OCI-LY7 (cell line): ENCODE data around the gene NRROS. TPM values are rescaled to one million over a fixed set of nuclear protein-coding genes. Genes with fewer than 3 reads are reported as not detected.
"Not testable (repeated sequence)": the region's sequence is repeated elsewhere in the genome, so short reads cannot be mapped to it uniquely, and the experiment has no call there.

Experiments
- BruUV-seq: library from RNA; stranded (reverse); fragments of 400-500 nt; replicated peaks from 2 replicates; lab custom pipeline; 2021; lab: Mats Ljungman, UMichigan
- CTCF ChIA-PET: fragments of 300-600 bp; sonication (Branson Sonifier 250); formaldehyde crosslinking; loops from one replicate; lab custom pipeline; 2022; ENCODE audit warnings: antibody characterized with exemption; ENCODE audit not compliant: unreplicated experiment; lab: Charles Lee
- POLR2A ChIA-PET: fragments of 300-600 bp; sonication (Branson Sonifier 250); formaldehyde crosslinking; loops from one replicate; lab custom pipeline; 2022; ENCODE audit warnings: antibody characterized with exemption; lab: Charles Lee
- DNase-seq: peaks from one replicate; pipeline ENCODE4 v3.0.0-alpha.2; 2015; ENCODE audit warnings: low spot score
- H2AFZ ChIP-seq: fragments of 200-600 bp; sonication (generic), shearing (Covaris generic); 2 replicates; pipeline ENCODE4 v1.6.1; 2014; ENCODE audit warnings: mild to moderate bottlenecking, antibody characterized with exemption, low read length, moderate library complexity
- H3K27ac ChIP-seq: fragments of 200-600 bp; sonication (generic); 2 replicates; pipeline ENCODE4 v1.5.1; 2014; ENCODE audit warnings: mixed run types, low read depth, mild to moderate bottlenecking, moderate library complexity, low read length, inconsistent platforms; ENCODE audit not compliant: poor library complexity, severe bottlenecking
- H3K36me3 ChIP-seq: fragments of 200-600 bp; sonication (generic); 2 replicates; pipeline ENCODE4 v1.6.1; 2014; ENCODE audit warnings: mild to moderate bottlenecking, antibody characterized with exemption, low read length, moderate library complexity, mixed read lengths; ENCODE audit not compliant: insufficient read depth
- H3K4me1 ChIP-seq: fragments of 200-600 bp; sonication (generic); 2 replicates; pipeline ENCODE4 v1.5.1; 2014; ENCODE audit warnings: mild to moderate bottlenecking, low read length; ENCODE audit not compliant: insufficient read depth, poor library complexity, severe bottlenecking
- H3K4me2 ChIP-seq: fragments of 200-600 bp; sonication (generic); 2 replicates; pipeline ENCODE4 v1.6.1; 2014; ENCODE audit warnings: mild to moderate bottlenecking, low read length
- H3K4me3 ChIP-seq: fragments of 200-600 bp; sonication (generic); 2 replicates; pipeline ENCODE4 v1.5.1; 2014; ENCODE audit warnings: mild to moderate bottlenecking, low read depth, low read length; ENCODE audit not compliant: poor library complexity, severe bottlenecking
- H3K79me2 ChIP-seq: fragments of 200-600 bp; sonication (generic); 2 replicates; pipeline ENCODE4 v1.6.1; 2016; ENCODE audit warnings: low read depth, mild to moderate bottlenecking, low read length, moderate library complexity, mixed read lengths; ENCODE audit not compliant: insufficient read depth
- H3K9me2 ChIP-seq: fragments of 200-600 bp; sonication (generic); 2 replicates; pipeline ENCODE4 v1.6.1; 2016; ENCODE audit warnings: mild to moderate bottlenecking, low read length, mixed read lengths; ENCODE audit not compliant: insufficient read depth
- H3K9me3 ChIP-seq: fragments of 200-600 bp; sonication (generic); 2 replicates; pipeline ENCODE4 v1.6.1; 2014; ENCODE audit warnings: mild to moderate bottlenecking, mixed run types, low read length, mixed read lengths
- H4K20me1 ChIP-seq: fragments of 200-600 bp; sonication (generic); 2 replicates; pipeline ENCODE4 v1.6.1; 2014; ENCODE audit warnings: mild to moderate bottlenecking, antibody characterized with exemption, low read length, moderate library complexity, mixed read lengths; ENCODE audit not compliant: insufficient read depth
- CTCF ChIP-seq: fragments of 200-600 bp; sonication (generic); conservative IDR thresholded peaks from 2 replicates; pipeline ENCODE4 v1.5.1; 2014; ENCODE audit warnings: mild to moderate bottlenecking, antibody characterized with exemption, low read length, moderate library complexity, mixed read lengths
- EZH2phosphoT487 ChIP-seq: fragments of 200-600 bp; sonication (generic); IDR thresholded peaks from 2 replicates; pipeline ENCODE4 v1.6.1; 2018; ENCODE audit warnings: low read depth, borderline replicate concordance, mild to moderate bottlenecking, mixed run types, antibody characterized with exemption, low read length, moderate library complexity, mixed read lengths
- intact Hi-C: fragments of 100-400 bp; cut with micrococcal nuclease; formaldehyde crosslinking; loops from one replicate; pipeline ENCODE4 v1.10.0; 2022; ENCODE audit not compliant: unreplicated experiment
- total RNA-seq, 2 experiments: library from RNA; depleted of rRNA in 1 of 2; stranded (reverse); fragments of >200 nt in 1 of 2; shearing (Covaris generic) in 1 of 2; gene quantifications; 2 replicates each; pipeline ENCODE4 v1.2.3, GENCODE V29; 2014 to 2022

The NRROS gene
- total RNA-seq, 2 experiments from 2014 or later: 1.1 to 3.8 TPM

DNA sequence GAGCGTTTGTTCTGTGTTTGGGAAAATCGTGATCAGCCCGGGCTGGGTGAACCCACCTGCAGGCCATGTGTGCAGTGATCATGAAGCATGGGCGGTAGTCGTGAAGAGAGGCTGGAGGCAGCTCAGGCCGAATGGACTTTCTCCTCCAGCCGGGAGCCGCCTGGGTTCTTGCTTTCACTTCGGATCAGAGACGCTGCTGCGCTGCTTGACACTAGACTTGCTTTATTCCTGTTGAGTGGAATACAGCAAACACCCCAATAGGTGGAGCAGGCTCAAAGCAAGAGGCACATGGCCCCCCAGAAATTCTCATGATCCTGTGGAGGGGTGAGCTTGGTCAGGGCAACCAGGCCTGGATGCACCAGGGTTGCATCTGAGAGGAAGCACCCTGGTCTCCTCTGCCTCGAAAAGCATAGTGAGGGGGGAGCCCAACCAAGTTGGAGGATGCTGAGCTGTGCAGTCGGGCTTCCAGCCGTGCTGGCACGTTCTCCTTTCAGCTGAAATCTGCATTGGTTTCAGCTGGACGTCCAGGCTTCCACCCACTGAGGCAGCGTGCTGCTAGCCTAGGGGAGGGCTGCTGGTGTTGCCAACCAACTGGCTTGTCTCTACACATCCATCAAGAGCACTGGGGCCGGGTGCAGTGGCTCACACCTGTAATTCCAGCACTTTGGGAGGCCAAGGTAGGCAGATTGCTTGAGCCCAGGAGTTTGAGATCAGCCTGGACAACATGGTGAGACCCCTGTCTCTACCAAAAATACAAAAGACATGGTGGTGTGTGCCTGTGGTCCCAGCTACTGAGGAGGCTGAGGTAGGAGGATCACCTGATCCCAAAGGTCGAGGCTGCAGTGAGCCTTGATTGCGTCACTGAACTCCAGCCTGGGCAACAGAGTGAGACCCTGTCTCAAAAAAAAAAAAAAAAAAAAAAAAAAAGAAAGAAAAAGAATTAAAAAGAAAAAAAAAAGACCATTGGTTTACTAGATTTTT is 2.8 kb upstream of the NRROS start:
- Histone ChIP-seq H2AFZ (no peak overlapping the region), H3K4me2 (no peak overlapping the region), H3K4me3 (no peak overlapping the region), H3K9me3 (no peaks in the 10 kb centered on the region), H3K9me2 (no peaks in the 10 kb centered on the region), H3K36me3 (no peaks in the 10 kb centered on the region), H4K20me1 (no peaks in the 10 kb centered on the region), H3K79me2 (no peaks in the 10 kb centered on the region), H3K4me1 (peaks cover 53% of the 10 kb centered on the region), H3K27ac (no peak overlapping the region)
- BruUV-seq: no TSS peak
- DNase-seq: no peak
- intact Hi-C loops: loop anchor here (10.0 kb wide), 1 partner anchor 658 kb away; the partner anchor contains the start of gene DLG1
- POLR2A ChIA-PET: interaction anchor here (0.7 to 1.3 kb wide), 2 partner anchors 24 to 33 kb away, joined by 3 to 8 read pairs; no protein-coding TSS in a partner anchor
- CTCF ChIA-PET: no interaction called here
- no peak for TF ChIP-seq EZH2phosphoT487
- TF ChIP-seq CTCF: no peak

- ChIA-PET CTCF (interaction anchor here (0.5 to 1.9 kb wide), 2 partner anchors 28 to 48 kb away, joined by 3 to 6 read pairs; no protein-coding TSS in a partner anchor), POLR2A (interaction anchor here (0.5 kb wide), 1 partner anchor 73 kb away, joined by 3 read pairs; no protein-coding TSS in a partner anchor)
- intact Hi-C loops: loop anchor here (10.0 kb wide), 1 partner anchor 657 kb away; the partner anchor contains the start of gene DLG1
- H3K36me3 ChIP-seq, BruUV-seq, H3K79me2 ChIP-seq, H3K4me2 ChIP-seq, H4K20me1 ChIP-seq, H3K27ac ChIP-seq, H3K9me3 ChIP-seq, DNase-seq, H3K4me3 ChIP-seq, H2AFZ ChIP-seq, H3K9me2 ChIP-seq: not testable (repeated sequence)
- H3K4me1 ChIP-seq: peaks cover 59% of the 10 kb centered on the region
Observed at GRCh38 chr3:196637941-196638340, 1.6 kb upstream of the NRROS start.

DNA sequence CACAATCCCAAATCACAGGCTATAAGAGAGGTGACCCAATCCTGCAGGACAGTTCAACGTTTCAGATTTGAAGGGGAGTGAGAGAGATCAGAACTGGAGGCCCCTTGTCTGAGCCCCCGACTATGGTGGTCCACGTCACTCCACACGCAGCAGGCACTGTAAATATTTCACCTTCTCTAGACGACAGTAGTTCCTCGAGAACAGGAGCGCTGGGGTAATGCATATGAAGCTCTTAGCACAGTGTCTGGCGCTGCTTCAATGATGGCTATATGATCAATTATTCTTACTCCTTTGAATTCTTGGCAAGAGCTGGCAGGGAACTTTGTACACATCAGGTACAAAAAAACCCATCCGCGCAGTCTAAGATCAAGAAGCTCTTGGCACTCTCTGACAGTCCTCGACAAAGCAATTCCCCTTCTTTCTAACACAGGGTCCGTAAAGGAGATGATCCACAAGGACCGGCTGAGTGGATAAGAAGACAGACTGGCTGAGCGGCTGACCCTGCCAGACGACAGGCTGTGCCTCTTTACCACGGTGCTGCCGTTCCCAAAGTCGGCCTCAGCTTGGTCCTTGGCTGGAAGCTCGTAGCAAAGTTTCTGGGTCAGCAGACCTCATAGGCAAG is 522 bp upstream of the NRROS start:
- Histone ChIP-seq H3K9me2 (no peaks in the 10 kb centered on the region), H3K9me3 (no peaks in the 10 kb centered on the region), H3K4me1 (peaks cover 59% of the 10 kb centered on the region), H4K20me1 (no peaks in the 10 kb centered on the region), H2AFZ (peak overlapping the region; percentile 76; the same call in 1 of the 2 replicates), H3K27ac (no peak overlapping the region), H3K4me3 (peak overlapping the region; percentile 64), H3K36me3 (no peaks in the 10 kb centered on the region), H3K79me2 (no peaks in the 10 kb centered on the region), H3K4me2 (peak overlapping the region; percentile 84)
- CTCF ChIA-PET: interaction anchor here (0.7 to 1.9 kb wide), 2 partner anchors 29 to 33 kb away, joined by 3 to 6 read pairs; no protein-coding TSS in a partner anchor
- TF ChIP-seq CTCF (no peak), EZH2phosphoT487 (no peak)
- intact Hi-C loops: loop anchor here (10.0 kb wide), 1 partner anchor 656 kb away; the partner anchor contains the start of gene DLG1
- BruUV-seq: no TSS peak
- POLR2A ChIA-PET: no interaction called here
- no peak for DNase-seq
